ENCODE measurements around the gene GOPC. TPM values are rescaled to one million over a fixed set of nuclear protein-coding genes. Genes with fewer than 3 reads are reported as not detected.

GOPC gene
- total RNA-seq, 2 experiments from 2014 or later = 14.8 to 16.1 TPM

DNA sequence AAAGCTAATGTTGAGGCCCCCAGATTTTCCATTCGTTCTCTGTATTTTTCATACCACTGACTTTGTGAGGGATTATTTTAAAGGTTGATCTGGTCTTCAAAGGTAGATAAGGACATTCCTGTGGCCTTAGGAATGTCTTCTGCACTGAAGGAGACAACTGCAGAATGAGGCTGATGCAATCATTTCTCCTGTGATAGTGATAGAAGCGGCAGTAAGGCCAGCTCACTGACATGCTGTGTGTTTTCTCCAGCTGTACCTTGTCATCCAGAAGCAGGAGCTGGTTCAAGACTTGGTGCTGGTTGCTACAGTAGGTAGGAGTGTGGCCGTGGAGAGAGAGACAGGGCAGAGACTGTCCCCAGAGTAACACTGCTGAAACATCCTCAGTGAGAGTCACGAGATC lies 66.0 kb downstream of the GOPC start:
- H3K4me3 Mint-ChIP-seq = no peak overlapping the region
- DNase-seq (no peak), ATAC-seq (no peak)
- H3K27ac Mint-ChIP-seq = no peak overlapping the region
- TF ChIP-seq, protein P1, sequence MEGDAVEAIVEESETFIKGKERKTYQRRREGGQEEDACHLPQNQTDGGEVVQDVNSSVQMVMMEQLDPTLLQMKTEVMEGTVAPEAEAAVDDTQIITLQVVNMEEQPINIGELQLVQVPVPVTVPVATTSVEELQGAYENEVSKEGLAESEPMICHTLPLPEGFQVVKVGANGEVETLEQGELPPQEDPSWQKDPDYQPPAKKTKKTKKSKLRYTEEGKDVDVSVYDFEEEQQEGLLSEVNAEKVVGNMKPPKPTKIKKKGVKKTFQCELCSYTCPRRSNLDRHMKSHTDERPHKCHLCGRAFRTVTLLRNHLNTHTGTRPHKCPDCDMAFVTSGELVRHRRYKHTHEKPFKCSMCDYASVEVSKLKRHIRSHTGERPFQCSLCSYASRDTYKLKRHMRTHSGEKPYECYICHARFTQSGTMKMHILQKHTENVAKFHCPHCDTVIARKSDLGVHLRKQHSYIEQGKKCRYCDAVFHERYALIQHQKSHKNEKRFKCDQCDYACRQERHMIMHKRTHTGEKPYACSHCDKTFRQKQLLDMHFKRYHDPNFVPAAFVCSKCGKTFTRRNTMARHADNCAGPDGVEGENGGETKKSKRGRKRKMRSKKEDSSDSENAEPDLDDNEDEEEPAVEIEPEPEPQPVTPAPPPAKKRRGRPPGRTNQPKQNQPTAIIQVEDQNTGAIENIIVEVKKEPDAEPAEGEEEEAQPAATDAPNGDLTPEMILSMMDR (IDR thresholded peaks at IDR 0.05) = no peak
- peaks cover 3% of the 10 kb centered on the region for H3K27me3 Mint-ChIP-seq
- ChIA-PET CTCF (no interaction called here), POLR2A (no interaction called here)
- H3K9me3 Mint-ChIP-seq = no peaks in the 10 kb centered on the region
- intact Hi-C loops (cut with micrococcal nuclease) = no loop called here
- no peaks in the 10 kb centered on the region for H3K4me1 Mint-ChIP-seq (ENCODE audit: low read depth)
- H3K36me3 Mint-ChIP-seq (ENCODE audit: low read depth) = peaks cover 2% of the 10 kb centered on the region

DNA sequence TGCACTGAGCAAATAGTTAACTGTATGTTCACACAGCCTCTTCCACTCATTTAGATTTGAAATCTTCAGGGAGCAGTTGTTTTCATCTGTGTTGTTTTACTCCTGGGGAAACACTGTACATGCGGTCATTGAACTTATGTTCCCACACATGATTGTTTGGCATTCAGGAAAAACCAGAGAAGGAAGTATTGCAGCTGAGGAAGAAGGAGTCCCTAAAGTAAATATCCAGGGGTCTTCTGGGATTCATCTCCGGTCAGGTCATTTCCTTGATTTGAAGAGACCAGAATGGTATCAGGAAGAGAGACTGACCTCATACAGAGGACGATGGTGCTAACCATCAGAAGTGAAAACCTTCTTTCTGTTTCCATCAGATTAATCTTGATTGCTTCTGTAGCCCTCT lies 67.3 kb downstream of the GOPC start:
- no peaks in the 10 kb centered on the region for H3K36me3 Mint-ChIP-seq (ENCODE audit: low read depth)
- POLR2A ChIA-PET = no interaction called here
- H3K9me3 Mint-ChIP-seq = no peaks in the 10 kb centered on the region
- H3K27me3 Mint-ChIP-seq = peaks cover 3% of the 10 kb centered on the region
- intact Hi-C loops (cut with micrococcal nuclease) = no loop called here
- ATAC-seq = no peak
- CTCF ChIA-PET = interaction anchor here (0.7 kb wide), 1 partner anchor 21 kb away, joined by 3 read pairs; no protein-coding TSS in a partner anchor
- H3K4me1 Mint-ChIP-seq (ENCODE audit: low read depth) = no peaks in the 10 kb centered on the region
- TF ChIP-seq, protein P1 (IDR thresholded peaks at IDR 0.05) = no peak
- H3K27ac Mint-ChIP-seq = no peak overlapping the region
- DNase-seq = no peak
- H3K4me3 Mint-ChIP-seq = no peak overlapping the region

DNA sequence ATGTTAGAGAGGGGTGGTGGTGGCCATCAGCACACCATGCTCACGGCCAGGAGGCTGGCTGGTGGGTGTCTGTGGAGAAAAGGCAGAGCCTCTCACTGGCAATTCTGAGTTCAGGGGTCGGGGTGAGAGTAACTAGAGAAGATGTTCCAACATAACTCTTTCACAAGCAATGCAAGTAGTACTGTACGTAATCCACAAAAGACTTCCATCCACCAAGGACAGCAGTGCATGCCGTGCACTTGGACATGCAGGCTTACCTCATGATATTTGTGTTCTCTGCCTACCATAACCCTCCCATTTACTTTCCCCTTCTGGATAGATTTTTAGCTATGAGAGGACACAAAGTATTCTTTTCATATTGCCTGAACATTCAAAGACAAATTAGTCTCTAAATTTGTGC lies 68.5 kb downstream of the GOPC start:
- CTCF ChIA-PET = no interaction called here
- TF ChIP-seq, protein P1 (IDR thresholded peaks at IDR 0.05) = no peak
- DNase-seq = no peak
- ATAC-seq = no peak
- no peak overlapping the region for H3K4me3 Mint-ChIP-seq
- H3K4me1 Mint-ChIP-seq (ENCODE audit: low read depth) = no peaks in the 10 kb centered on the region
- no peaks in the 10 kb centered on the region for H3K9me3 Mint-ChIP-seq
- no peak overlapping the region for H3K27ac Mint-ChIP-seq
- POLR2A ChIA-PET = no interaction called here
- intact Hi-C loops (cut with micrococcal nuclease) = no loop called here
- H3K27me3 Mint-ChIP-seq = peaks cover 3% of the 10 kb centered on the region
- no peaks in the 10 kb centered on the region for H3K36me3 Mint-ChIP-seq (ENCODE audit: low read depth)

DNA sequence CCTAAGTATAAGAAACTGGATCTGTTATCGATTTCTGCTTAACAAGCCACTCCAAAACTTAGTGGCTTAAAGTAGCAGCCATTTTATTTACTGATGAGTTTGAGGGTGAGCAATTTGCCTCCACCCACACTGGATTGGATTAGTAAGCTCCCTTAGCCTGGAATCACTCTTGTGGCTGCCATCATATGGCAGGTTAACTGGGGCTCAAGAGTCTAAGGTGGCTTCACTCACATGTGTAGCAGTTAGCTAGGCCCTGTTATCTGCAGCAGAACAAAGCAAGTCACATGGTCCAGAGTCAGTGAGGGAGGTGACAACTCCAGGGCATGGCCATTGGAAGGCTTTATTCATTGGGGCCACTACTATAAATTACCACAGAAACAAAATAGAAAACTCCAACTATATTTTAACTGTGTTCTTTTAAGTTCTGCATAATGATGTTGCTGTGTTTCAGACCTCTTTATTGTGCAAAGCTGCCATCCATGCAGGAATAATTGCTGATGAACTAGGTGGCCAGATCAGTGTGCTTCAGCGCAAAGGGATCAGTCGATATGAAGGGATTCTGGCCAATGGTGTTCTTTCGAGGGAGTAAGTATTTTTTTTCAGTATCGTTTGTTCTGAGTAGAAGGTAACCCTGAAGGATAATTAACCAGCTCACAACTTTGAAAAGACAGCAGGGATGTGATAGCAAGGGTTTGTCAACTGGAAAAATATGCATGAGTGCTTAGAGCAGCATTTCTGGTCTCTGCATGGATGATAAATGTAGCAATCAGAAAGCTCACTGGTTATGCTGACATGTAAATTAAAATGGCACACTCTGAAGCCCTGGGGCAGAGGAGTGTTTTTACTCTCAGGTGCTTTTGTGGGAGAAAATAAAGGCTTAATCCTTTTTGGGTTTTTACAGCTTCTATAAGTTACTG lies 70.2 kb downstream of the GOPC start:
- CTCF ChIA-PET = interaction anchor here (0.7 to 1.8 kb wide), 3 partner anchors 9 to 82 kb away, joined by 3 to 5 read pairs (median 4); no protein-coding TSS in a partner anchor
- H3K4me3 Mint-ChIP-seq = no peak overlapping the region
- H3K27me3 Mint-ChIP-seq = peaks cover 3% of the 10 kb centered on the region
- no peaks in the 10 kb centered on the region for H3K4me1 Mint-ChIP-seq (ENCODE audit: low read depth)
- DNase-seq = no peak
- POLR2A ChIA-PET = interaction anchor here (1.2 to 1.3 kb wide), 2 partner anchors 15 to 19 kb away, joined by 3 read pairs; no protein-coding TSS in a partner anchor
- TF ChIP-seq, protein P1 (IDR thresholded peaks at IDR 0.05) = no peak
- H3K9me3 Mint-ChIP-seq = no peaks in the 10 kb centered on the region
- intact Hi-C loops (cut with micrococcal nuclease) = no loop called here
- H3K36me3 Mint-ChIP-seq (ENCODE audit: low read depth) = no peaks in the 10 kb centered on the region
- no peak for ATAC-seq
- H3K27ac Mint-ChIP-seq = no peak overlapping the region

DNA sequence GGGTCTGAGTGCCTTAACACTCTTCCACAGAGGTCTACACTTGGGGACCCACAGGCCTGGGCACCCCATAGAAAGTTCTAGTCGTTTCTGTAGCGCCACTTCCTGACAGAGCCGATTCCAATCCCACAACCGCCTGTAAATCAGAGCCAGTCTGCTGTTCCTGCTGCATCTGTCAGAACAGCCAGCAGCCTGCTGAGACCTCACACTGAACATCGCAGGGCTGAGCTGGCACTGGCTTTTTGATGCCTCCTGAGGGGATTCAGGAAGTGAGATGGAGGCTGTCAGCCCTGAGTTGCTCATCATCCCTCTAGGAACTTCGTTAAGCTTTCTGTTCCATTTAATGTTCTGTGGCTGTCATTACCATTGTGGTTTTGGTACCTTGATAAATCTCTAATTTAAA lies 71.0 kb downstream of the GOPC start:
- H3K4me3 Mint-ChIP-seq = no peak overlapping the region
- intact Hi-C loops (cut with micrococcal nuclease) = no loop called here
- H3K9me3 Mint-ChIP-seq = no peaks in the 10 kb centered on the region
- DNase-seq = no peak
- H3K36me3 Mint-ChIP-seq (ENCODE audit: low read depth) = no peaks in the 10 kb centered on the region
- H3K27ac Mint-ChIP-seq = no peak overlapping the region
- H3K4me1 Mint-ChIP-seq (ENCODE audit: low read depth) = no peaks in the 10 kb centered on the region
- ChIA-PET CTCF (interaction anchor here (0.7 to 1.8 kb wide), 3 partner anchors 9 to 82 kb away, joined by 3 to 5 read pairs (median 4); no protein-coding TSS in a partner anchor), POLR2A (no interaction called here)
- ATAC-seq = no peak
- no peaks in the 10 kb centered on the region for H3K27me3 Mint-ChIP-seq
- TF ChIP-seq, protein P1 (IDR thresholded peaks at IDR 0.05) = no peak

Data from activated CD8-positive, alpha-beta T cell treated with anti-CD3 and anti-CD28 coated beads for 36 hours (primary cell).